CD14-positive monocyte (primary cell): ENCODE measurements around the gene SLC16A12. TPM values are rescaled to one million over a fixed set of nuclear protein-coding genes. Genes with fewer than 3 reads are reported as not detected.
"Not testable (repeated sequence)": the region's sequence is repeated elsewhere in the genome, so short reads cannot be mapped to it uniquely, and the experiment has no call there.

ENCODE experiments used
- DNase-seq, 3 donors: peaks; one replicate each; pipeline ENCODE4 v3.0.0-alpha.2; 2011 to 2022
- H2AFZ ChIP-seq: 2 replicates; pipeline ENCODE4 v1.6.0; 2012; ENCODE audit warnings: mild to moderate bottlenecking, low read depth, low read length, inconsistent platforms; ENCODE audit not compliant: insufficient read depth, poor library complexity, severe bottlenecking
- H3K27ac ChIP-seq, 2 donors: 1 replicate in 1 of 2; 2 replicates in 1 of 2; pipeline ENCODE4 v1.5.1; 2012 to 2013; ENCODE audit warnings: low read length in 2 of 2, control low read depth in 1 of 2, inconsistent platforms in 1 of 2, low read depth in 1 of 2, mild to moderate bottlenecking in 1 of 2
- H3K27me3 ChIP-seq, 2 donors: one replicate each; pipeline versions ENCODE4 v1.6.0 to v1.6.1; 2011 to 2013; ENCODE audit warnings: low read length in 2 of 2; ENCODE audit not compliant: control insufficient read depth in 2 of 2, insufficient read depth in 2 of 2
- H3K36me3 ChIP-seq, 2 donors: replicated peaks in 1 of 2; 1 replicate in 1 of 2; 2 replicates in 1 of 2; pipeline versions ENCODE4 v1.5.1 to v1.6.1; 2012 to 2013; ENCODE audit warnings: low read length in 2 of 2, control low read depth in 1 of 2, inconsistent platforms in 1 of 2, mild to moderate bottlenecking in 1 of 2; ENCODE audit not compliant: insufficient read depth in 2 of 2, control insufficient read depth in 1 of 2
- H3K4me1 ChIP-seq, 2 donors: 1 replicate in 1 of 2; 2 replicates in 1 of 2; pipeline versions ENCODE4 v1.5.1 to v1.6.1; 2012 to 2013; ENCODE audit warnings: low read length in 2 of 2, control low read depth in 1 of 2, inconsistent platforms in 1 of 2, mild to moderate bottlenecking in 1 of 2, moderate library complexity in 1 of 2; ENCODE audit not compliant: insufficient read depth in 2 of 2, control insufficient read depth in 1 of 2
- H3K4me2 ChIP-seq: replicated peaks from 2 replicates; pipeline ENCODE3; 2012; ENCODE audit warnings: low read length, moderate library complexity, mild to moderate bottlenecking; ENCODE audit not compliant: poor library complexity, severe bottlenecking; ENCODE audit errors: extremely low read depth
- H3K4me3 ChIP-seq, 3 experiments: fragments of 200-600 bp in 1 of 3; sonication (generic) in 1 of 3; replicated peaks in 1 of 3; 1 replicate in 2 of 3; 2 replicates in 1 of 3; pipeline ENCODE4 v1.5.1; 2011 to 2013; ENCODE audit warnings: low read length in 3 of 3, mild to moderate bottlenecking in 3 of 3, control low read depth in 2 of 3, low read depth in 2 of 3, inconsistent platforms in 1 of 3, moderate library complexity in 1 of 3
- H3K79me2 ChIP-seq: 2 replicates; pipeline ENCODE4 v1.6.0; 2012; ENCODE audit warnings: mild to moderate bottlenecking, control low read depth, inconsistent platforms, low read length, moderate library complexity; ENCODE audit not compliant: insufficient read depth
- H3K9ac ChIP-seq: 2 replicates; pipeline ENCODE4 v1.6.0; 2017; ENCODE audit warnings: low read length, mild to moderate bottlenecking; ENCODE audit not compliant: insufficient read depth, poor library complexity, severe bottlenecking
- H3K9me3 ChIP-seq, 2 donors: replicated peaks in 1 of 2; 1 replicate in 1 of 2; 2 replicates in 1 of 2; pipeline versions ENCODE4 v1.5.1 to v1.6.1; 2012 to 2013; ENCODE audit warnings: low read length in 2 of 2, control low read depth in 1 of 2; ENCODE audit not compliant: control insufficient read depth in 1 of 2, insufficient read depth in 1 of 2
- H4K20me1 ChIP-seq: 2 replicates; pipeline ENCODE4 v1.6.0; 2012; ENCODE audit warnings: mild to moderate bottlenecking, low read length, control low read depth, moderate library complexity; ENCODE audit not compliant: insufficient read depth
- H3K27ac Mint-ChIP-seq, 7 donors: one replicate each; pipeline ENCODE4 v1.8.0; 2020; ENCODE audit warnings: mild to moderate bottlenecking in 7 of 7, mixed read lengths in 7 of 7, moderate library complexity in 6 of 7, inconsistent platforms in 2 of 7
- H3K27me3 Mint-ChIP-seq, 3 donors: one replicate each; pipeline ENCODE4 v1.8.0; 2021 to 2022; ENCODE audit warnings: low read depth in 3 of 3, mild to moderate bottlenecking in 3 of 3, mixed read lengths in 3 of 3, moderate library complexity in 3 of 3, inconsistent platforms in 1 of 3
- H3K36me3 Mint-ChIP-seq, 2 donors: one replicate each; pipeline ENCODE4 v1.8.0; 2020; ENCODE audit warnings: mixed read lengths in 2 of 2, inconsistent platforms in 1 of 2, mild to moderate bottlenecking in 1 of 2
- H3K4me1 Mint-ChIP-seq: one replicate; pipeline ENCODE4 v1.8.0; 2020; ENCODE audit warnings: mild to moderate bottlenecking, mixed read lengths
- H3K4me3 Mint-ChIP-seq, 2 donors: one replicate each; pipeline ENCODE4 v1.8.0; 2020; ENCODE audit warnings: mild to moderate bottlenecking in 2 of 2, mixed read lengths in 2 of 2, moderate library complexity in 1 of 2
- H3K9me3 Mint-ChIP-seq, 7 donors: one replicate each; pipeline ENCODE4 v1.8.0; 2020 to 2022; ENCODE audit warnings: mixed read lengths in 7 of 7, mild to moderate bottlenecking in 6 of 7, moderate library complexity in 6 of 7, inconsistent platforms in 2 of 7
- CTCF ChIP-seq: fragments of 200-600 bp; IDR thresholded peaks from one replicate; pipeline ENCODE4 v1.8.0; 2022; ENCODE audit warnings: antibody characterized with exemption, mild to moderate bottlenecking
- WGBS: methylation state at CpG from one replicate; pipeline ENCODE4 v1.1.5; 2013; ENCODE audit warnings: missing lambda C conversion rate; ENCODE audit not compliant: insufficient coverage; 5-methylcytosine and 5-hydroxymethylcytosine counted together
- intact Hi-C, 2 donors: fragments of 100-400 bp; cut with micrococcal nuclease; formaldehyde crosslinking; loops; one replicate each; pipeline versions ENCODE4 v1.15.0 to v1.15.1; 2023
- polyA plus RNA-seq, 3 donors: library from polyadenylated mRNA; depleted of rRNA in 1 of 3; unstranded in 2 of 3; stranded (reverse) in 1 of 3; fragments of 300-500 nt in 2 of 3; fragments of >200 nt in 1 of 3; fragmentation: Illumina TruSeq in 2 of 3; gene quantifications; 1 replicate in 2 of 3; 2 replicates in 1 of 3; pipeline ENCODE4 v1.2.3, GENCODE V29; 2012 to 2021

The SLC16A12 gene
- polyA plus RNA-seq, 3 donors: 0.04 TPM; not detected in 2

- Histone ChIP-seq H2AFZ (no peak overlapping the region), H3K36me3 (no peaks in the 10 kb centered on the region), H3K27ac (no peak overlapping the region), H3K79me2 (no peaks in the 10 kb centered on the region), H3K4me3 (no peak overlapping the region), H3K27me3 (no peaks in the 10 kb centered on the region), H3K9me3 (no peaks in the 10 kb centered on the region), H3K9ac (no peak overlapping the region), H3K4me2 (no peak overlapping the region), H3K4me1 (peaks cover 5 to 8% of the 10 kb centered on the region in 2 donors), H4K20me1 (no peaks in the 10 kb centered on the region)
- WGBS: no CpG with 5 or more reads among the region's 1 CpG
- H3K27me3 Mint-ChIP-seq: peaks cover 0 to under 1% (median 0%) of the 10 kb centered on the region in 3 donors
- no peak for TF ChIP-seq CTCF
- H3K36me3 Mint-ChIP-seq: no peaks in the 10 kb centered on the region
- peaks cover 12% of the 10 kb centered on the region for H3K4me1 Mint-ChIP-seq
- no peak overlapping the region for H3K27ac Mint-ChIP-seq
- no peak overlapping the region for H3K4me3 Mint-ChIP-seq
- peaks cover 0 to 3% (median 0%) of the 10 kb centered on the region in 7 donors for H3K9me3 Mint-ChIP-seq
- intact Hi-C loops: no loop called here
- DNase-seq: no peak
Measured at GRCh38 chr10:89452193-89452592, 83.2 kb downstream of the SLC16A12 start.

GRCh38 chr10:89450901-89451300 lies 84.5 kb downstream of the SLC16A12 start:
- DNase-seq: no peak
- Histone ChIP-seq H2AFZ (no peak overlapping the region), H3K27me3 (no peaks in the 10 kb centered on the region), H4K20me1 (no peaks in the 10 kb centered on the region), H3K9me3 (no peaks in the 10 kb centered on the region), H3K4me3 (no peak overlapping the region), H3K36me3 (no peaks in the 10 kb centered on the region), H3K9ac (no peak overlapping the region), H3K27ac (no peak overlapping the region), H3K79me2 (no peaks in the 10 kb centered on the region), H3K4me1 (peaks cover 5 to 8% of the 10 kb centered on the region in 2 donors), H3K4me2 (no peak overlapping the region)
- Mint-ChIP-seq H3K9me3 (peaks cover 0 to 9% (median 6%) of the 10 kb centered on the region in 7 donors), H3K27me3 (peaks cover 1 to 2% (median 1%) of the 10 kb centered on the region in 3 donors), H3K4me3 (no peak overlapping the region), H3K4me1 (peaks cover 12% of the 10 kb centered on the region), H3K27ac (no peak overlapping the region), H3K36me3 (no peaks in the 10 kb centered on the region)
- WGBS: no CpG with 5 or more reads among the region's 2 CpGs
- TF ChIP-seq CTCF: no peak
- intact Hi-C loops: no loop called here

GRCh38 chr10:89444819-89445218 lies 90.6 kb downstream of the SLC16A12 start:
- H3K4me1 Mint-ChIP-seq, H4K20me1 ChIP-seq, H3K27me3 Mint-ChIP-seq, intact Hi-C loops, H3K9ac ChIP-seq, H3K4me3 Mint-ChIP-seq, H3K79me2 ChIP-seq, H3K27ac Mint-ChIP-seq, H3K4me3 ChIP-seq, H3K27me3 ChIP-seq, H3K36me3 Mint-ChIP-seq, H3K4me1 ChIP-seq, H2AFZ ChIP-seq, H3K27ac ChIP-seq, H3K9me3 ChIP-seq, H3K36me3 ChIP-seq, H3K4me2 ChIP-seq, DNase-seq: not testable (repeated sequence)
- peaks cover 0 to 14% (median 10%) of the 10 kb centered on the region in 7 donors for H3K9me3 Mint-ChIP-seq
- WGBS: 97% methylated on average over 5 of the region's 7 CpGs
